Gastrocnemius medialis (tissue), 4 donors: ENCODE measurements around the gene LCN9. TPM values are rescaled to one million over a fixed set of nuclear protein-coding genes. Genes with fewer than 3 reads are reported as not detected.

Experiments
- ATAC-seq, 2 donors: fragments of 150-250 bp; one replicate each; pipeline ENCODE4 v1.9.1; 2016
- DNase-seq, 2 donors: peaks; one replicate each; pipeline ENCODE4 v3.0.0-alpha.2; 2019
- H3K27ac ChIP-seq, 4 donors: fragments of 200-600 bp; sonication (generic); 1 replicate in 1 of 4; 2 replicates in 3 of 4; pipeline ENCODE4 v1.5.1; 2016 to 2018; ENCODE audit warnings: mild to moderate bottlenecking in 2 of 4, moderate library complexity in 1 of 4
- H3K27me3 ChIP-seq, 3 donors: fragments of 200-600 bp; sonication (generic) in 2 of 3; 1 replicate in 1 of 3; 2 replicates in 2 of 3; pipeline versions ENCODE4 v1.5.1 to v1.6.0; 2016 to 2019; ENCODE audit warnings: mild to moderate bottlenecking in 1 of 3, moderate library complexity in 1 of 3
- H3K36me3 ChIP-seq, 2 donors: fragments of 200-600 bp; sonication (generic) in 1 of 2; one replicate each; pipeline ENCODE4 v1.5.1; 2017 to 2018
- H3K4me1 ChIP-seq, 2 donors: fragments of 200-600 bp; sonication (generic) in 1 of 2; one replicate each; pipeline ENCODE4 v1.5.1; 2016 to 2017; ENCODE audit warnings: mild to moderate bottlenecking in 2 of 2
- H3K4me3 ChIP-seq, 4 donors: fragments of 200-600 bp; sonication (generic) in 3 of 4; 1 replicate in 1 of 4; 2 replicates in 3 of 4; pipeline ENCODE4 v1.5.1; 2016 to 2019; ENCODE audit warnings: mild to moderate bottlenecking in 2 of 4
- H3K9me3 ChIP-seq, 3 donors: fragments of 200-600 bp; sonication (generic) in 2 of 3; 1 replicate in 1 of 3; 2 replicates in 2 of 3; pipeline ENCODE4 v1.5.1; 2016 to 2019
- CTCF ChIP-seq, 5 experiments: fragments of 450-650 bp in 3 of 5; fragments of 200-600 bp in 2 of 5; sonication (generic) in 2 of 5; IDR thresholded peaks in 4 of 5; conservative IDR thresholded peaks in 1 of 5; 1 replicate in 4 of 5; 2 replicates in 1 of 5; pipeline ENCODE4 v1.5.1; 2016 to 2019; ENCODE audit warnings: antibody characterized with exemption in 5 of 5, mild to moderate bottlenecking in 3 of 5, moderate library complexity in 3 of 5
- POLR2A ChIP-seq, 2 donors: fragments of 450-650 bp; IDR thresholded peaks; one replicate each; pipeline ENCODE4 v1.6.1; 2017; ENCODE audit warnings: antibody characterized with exemption in 2 of 2, mild to moderate bottlenecking in 2 of 2, moderate library complexity in 2 of 2
- in situ Hi-C, 4 donors: fragments of 200-750 bp; cut with MboI; loops; one replicate each; pipeline versions ENCODE4 v1.15.0 to v1.8.0; 2017; ENCODE audit warnings: low sequenced_read_pairs in 4 of 4
- intact Hi-C: fragments of 100-400 bp; cut with DNase I; formaldehyde crosslinking; loops from one replicate; pipeline ENCODE4 v1.15.1; 2023; ENCODE audit warnings: low total_unique reads
- total RNA-seq, 4 donors: library from RNA; depleted of rRNA; stranded (reverse); fragments of >200 nt; gene quantifications; one replicate each; pipeline versions ENCODE4 v1.1.0 to v1.2.3, GENCODE V29; 2016

Gene LCN9
- total RNA-seq, 4 donors from 2014 or later: not detected

GRCh38 chr9:135711391-135711790 lies 48.3 kb downstream of the LCN9 start:
- no peaks in the 10 kb centered on the region for H3K4me1 ChIP-seq
- H3K27ac ChIP-seq: no peak overlapping the region

GRCh38 chr9:135711881-135712280 lies 48.8 kb downstream of the LCN9 start:
- H3K27me3 ChIP-seq: peaks cover 32 to 38% (median 35%) of the 10 kb centered on the region in 3 donors
- DNase-seq (no peak), ATAC-seq (no peak)
- no peak overlapping the region for H3K27ac ChIP-seq
- TF ChIP-seq CTCF (IDR thresholded peaks at IDR 0.05 in 4 of 5, conservative IDR thresholded peaks at IDR 0.05 in 1 of 5) (no peak), POLR2A (IDR thresholded peaks at IDR 0.05) (no peak)
- no peak overlapping the region for H3K4me3 ChIP-seq
- H3K4me1 ChIP-seq: no peaks in the 10 kb centered on the region
- in situ Hi-C loops (no loop called here), intact Hi-C loops (no loop called here)
- no peaks in the 10 kb centered on the region for H3K36me3 ChIP-seq
- H3K9me3 ChIP-seq: no peaks in the 10 kb centered on the region

More at GRCh38 chr9:135711391-135711790, 48.3 kb downstream of the LCN9 start:
- no peaks in the 10 kb centered on the region for H3K36me3 ChIP-seq
- ATAC-seq: no peak
- intact Hi-C loops: no loop called here
- in situ Hi-C loops: no loop called here
- DNase-seq: no peak
- H3K27me3 ChIP-seq: peaks cover 27 to 33% (median 30%) of the 10 kb centered on the region in 3 donors
- no peaks in the 10 kb centered on the region for H3K9me3 ChIP-seq
- TF ChIP-seq CTCF (IDR thresholded peaks at IDR 0.05 in 4 of 5, conservative IDR thresholded peaks at IDR 0.05 in 1 of 5) (no peak), POLR2A (IDR thresholded peaks at IDR 0.05) (no peak)
- no peak overlapping the region for H3K4me3 ChIP-seq

GRCh38 chr9:135712613-135713295 lies 49.6 kb downstream of the LCN9 start:
- H3K4me1 ChIP-seq: no peaks in the 10 kb centered on the region

DNA sequence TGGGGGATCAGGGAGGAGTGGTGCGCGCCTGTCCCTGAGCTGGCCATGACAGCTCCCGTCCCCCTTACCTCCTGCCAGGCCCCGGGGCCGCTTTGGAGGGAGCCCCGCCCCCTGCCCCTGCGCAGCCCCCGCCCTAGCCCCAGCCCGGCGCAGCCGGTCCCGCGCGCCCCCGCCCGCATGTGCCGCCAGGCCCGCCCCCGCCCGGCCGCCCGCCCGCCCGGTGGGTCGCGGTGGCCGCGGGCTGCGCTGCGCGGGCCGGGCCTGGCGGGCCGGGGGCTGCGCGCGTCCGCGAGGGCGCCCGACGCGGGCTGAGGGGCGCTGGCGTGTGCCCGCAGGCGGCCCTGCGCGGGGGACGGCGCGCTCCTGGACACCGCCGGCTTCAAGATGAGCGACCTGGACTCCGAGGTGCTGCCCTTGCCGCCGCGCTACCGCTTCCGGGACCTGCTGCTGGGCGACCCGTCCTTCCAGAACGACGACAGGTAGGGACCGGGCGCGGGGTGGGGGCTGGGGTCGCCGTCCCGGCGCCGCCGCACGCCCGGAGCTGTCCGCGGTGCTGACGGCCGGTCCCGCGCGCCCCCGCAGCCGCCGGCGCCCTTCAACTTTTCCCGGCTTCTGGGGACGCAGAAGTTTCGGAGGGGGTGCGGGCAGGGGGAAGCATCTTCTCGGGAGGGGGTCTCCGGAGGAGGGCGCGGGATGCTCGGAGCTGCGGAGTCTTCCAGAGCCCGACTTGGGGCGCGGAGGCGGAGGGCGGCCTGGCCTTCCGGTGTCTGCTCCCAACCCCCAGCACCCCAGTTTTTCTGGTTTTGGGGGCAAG lies 51.3 kb downstream of the LCN9 start:
- Histone ChIP-seq H3K36me3 (no peaks in the 10 kb centered on the region), H3K4me1 (no peaks in the 10 kb centered on the region), H3K27ac (no peak overlapping the region), H3K9me3 (no peaks in the 10 kb centered on the region), H3K4me3 (no peak overlapping the region), H3K27me3 (peaks cover 44 to 59% (median 44%) of the 10 kb centered on the region in 3 donors)
- DNase-seq (no peak), ATAC-seq (no peak)
- intact Hi-C loops (no loop called here), in situ Hi-C loops (no loop called here)
- TF ChIP-seq POLR2A (IDR thresholded peaks at IDR 0.05) (no peak), CTCF (IDR thresholded peaks at IDR 0.05 in 4 of 5, conservative IDR thresholded peaks at IDR 0.05 in 1 of 5) (no peak)

More at GRCh38 chr9:135712613-135713295, 49.6 kb downstream of the LCN9 start:
- intact Hi-C loops: no loop called here
- no peaks in the 10 kb centered on the region for H3K36me3 ChIP-seq
- peaks cover 35 to 44% (median 41%) of the 10 kb centered on the region in 3 donors for H3K27me3 ChIP-seq
- H3K27ac ChIP-seq: no peak overlapping the region
- H3K9me3 ChIP-seq: no peaks in the 10 kb centered on the region
- ATAC-seq (no peak), DNase-seq (no peak)
- no peak for TF ChIP-seq POLR2A (IDR thresholded peaks at IDR 0.05)
- TF ChIP-seq CTCF (IDR thresholded peaks at IDR 0.05 in 4 of 5, conservative IDR thresholded peaks at IDR 0.05 in 1 of 5): no peak
- H3K4me3 ChIP-seq: no peak overlapping the region
- in situ Hi-C loops: no loop called here
